CD4-positive, alpha-beta T cell treated with Interleukin-4 for 1 hour (primary cell): ENCODE results near the gene POU6F2.

Experiments
- DNase-seq, 2 donors: peaks; one replicate each; pipeline ENCODE4 v3.0.0-alpha.2; 2020 to 2022

POU6F2 gene

DNA sequence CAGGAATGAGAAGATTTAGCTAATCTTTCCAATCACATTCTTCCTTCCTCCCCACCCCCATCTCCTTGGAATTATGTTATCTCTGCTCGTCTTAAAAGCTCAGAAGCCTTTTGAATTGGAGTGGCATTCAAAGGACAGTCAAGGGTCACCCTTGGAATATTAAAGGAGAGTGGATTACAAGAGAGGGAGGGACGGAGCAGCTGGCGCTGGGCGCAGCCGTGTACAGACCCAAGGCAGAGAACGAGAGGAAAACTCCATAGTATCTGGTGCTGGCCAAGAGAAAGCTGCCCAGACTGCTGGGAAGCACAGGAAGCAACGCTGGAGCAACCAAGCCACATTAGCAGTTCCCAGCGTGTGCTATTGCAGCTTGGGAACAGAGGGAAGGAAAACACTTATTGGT is 95.7 kb downstream of the POU6F2 start:
- DNase-seq, result no peak

DNA sequence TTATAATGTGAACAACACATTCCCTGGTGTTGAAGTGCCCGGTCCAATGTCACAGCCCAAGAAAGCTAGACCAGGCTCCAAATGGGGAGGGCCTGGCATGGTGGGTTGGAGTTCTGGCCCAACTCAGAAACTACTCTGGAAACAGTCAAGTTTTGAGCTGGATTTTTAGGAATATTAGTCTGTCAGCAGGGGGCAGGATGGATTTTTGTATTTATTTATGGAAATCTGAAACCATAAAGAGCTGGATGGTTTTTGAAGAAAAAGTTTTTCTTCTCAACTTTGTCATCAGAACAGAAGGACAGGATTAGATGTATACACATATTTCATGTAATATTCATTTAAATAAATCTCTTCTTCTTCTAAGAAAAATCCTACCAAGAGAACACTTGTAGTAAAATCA is 97.5 kb downstream of the POU6F2 start:
- no peak for DNase-seq

DNA sequence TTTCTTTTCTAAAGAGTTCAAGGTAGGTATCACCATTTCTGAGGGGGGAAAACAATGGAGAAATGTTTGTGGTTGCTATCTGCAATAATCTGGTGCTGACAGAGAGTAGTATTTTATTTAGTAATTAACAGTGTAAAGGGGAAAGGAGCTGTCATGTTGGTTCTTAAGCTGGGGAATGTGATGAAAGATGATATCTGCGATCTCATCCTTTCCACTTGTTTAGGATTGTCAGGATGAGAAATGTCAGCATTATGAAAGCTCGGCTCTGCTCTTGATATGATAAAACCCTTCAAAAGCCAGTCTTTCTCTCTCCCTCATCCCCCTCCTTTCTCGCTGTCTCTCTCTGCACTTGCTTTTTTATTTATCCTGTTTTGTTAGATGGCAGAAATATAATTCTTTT is 106.1 kb downstream of the POU6F2 start:
- no peak for DNase-seq

DNA sequence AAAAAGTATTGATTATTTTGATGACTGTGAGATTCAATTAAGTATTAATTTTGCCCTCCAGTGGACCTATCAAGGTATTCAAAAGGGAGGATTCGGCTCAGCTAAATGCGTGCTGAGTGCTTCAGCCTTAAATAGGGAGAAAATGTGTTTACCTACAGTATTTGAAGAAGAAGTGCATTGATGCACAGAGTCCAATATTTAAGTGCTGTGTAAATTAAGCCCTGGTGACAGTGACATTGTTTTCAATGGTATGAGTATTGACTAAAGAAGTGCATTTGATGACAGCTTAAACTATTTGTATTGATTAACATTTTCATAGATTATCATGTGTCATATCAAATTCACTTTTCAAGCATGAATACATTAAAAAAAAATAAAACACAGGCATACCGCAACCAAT is 106.6 kb downstream of the POU6F2 start:
- DNase-seq, result no peak

DNA sequence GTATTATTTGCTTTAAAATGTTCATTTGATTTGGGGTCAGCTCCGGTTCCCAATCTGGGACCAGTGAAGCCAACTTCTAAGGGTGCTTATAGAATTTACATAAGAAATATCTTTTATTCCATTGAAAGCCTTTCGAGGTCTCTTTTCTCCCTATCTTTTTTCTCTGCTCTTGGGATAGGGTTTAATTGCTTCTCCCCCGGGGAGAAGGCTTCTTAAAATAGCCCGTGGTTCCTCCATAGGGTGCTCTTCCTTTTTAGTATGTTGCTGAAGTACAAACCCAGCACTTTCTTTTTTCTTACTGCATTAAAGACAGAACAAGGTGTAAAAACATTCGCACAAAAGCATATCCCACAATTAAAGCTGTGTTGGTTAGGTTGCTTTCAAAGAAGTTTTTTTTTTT is 107.5 kb downstream of the POU6F2 start:
- no peak for DNase-seq

DNA sequence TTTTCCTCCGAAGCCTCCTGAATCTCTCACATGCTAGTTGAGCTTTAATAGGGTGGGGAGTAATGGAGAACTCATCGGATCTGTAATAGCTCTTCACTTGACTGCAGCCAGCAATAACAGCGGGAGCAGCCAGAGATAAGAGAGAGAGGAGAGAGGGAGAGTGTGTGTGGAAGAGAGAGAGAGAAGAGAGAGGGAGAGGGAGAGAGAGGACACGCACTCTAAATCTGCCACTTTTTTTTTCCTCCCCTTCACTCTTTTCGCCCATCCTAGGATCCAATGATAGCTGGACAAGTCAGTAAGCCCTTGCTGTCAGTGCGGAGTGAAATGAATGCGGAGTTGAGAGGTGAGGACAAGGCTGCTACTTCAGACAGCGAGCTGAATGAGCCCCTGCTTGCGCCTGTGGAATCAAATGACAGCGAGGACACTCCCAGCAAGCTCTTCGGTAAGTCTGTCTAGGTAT is 107.9 kb downstream of the POU6F2 start:
- no peak for DNase-seq

DNA sequence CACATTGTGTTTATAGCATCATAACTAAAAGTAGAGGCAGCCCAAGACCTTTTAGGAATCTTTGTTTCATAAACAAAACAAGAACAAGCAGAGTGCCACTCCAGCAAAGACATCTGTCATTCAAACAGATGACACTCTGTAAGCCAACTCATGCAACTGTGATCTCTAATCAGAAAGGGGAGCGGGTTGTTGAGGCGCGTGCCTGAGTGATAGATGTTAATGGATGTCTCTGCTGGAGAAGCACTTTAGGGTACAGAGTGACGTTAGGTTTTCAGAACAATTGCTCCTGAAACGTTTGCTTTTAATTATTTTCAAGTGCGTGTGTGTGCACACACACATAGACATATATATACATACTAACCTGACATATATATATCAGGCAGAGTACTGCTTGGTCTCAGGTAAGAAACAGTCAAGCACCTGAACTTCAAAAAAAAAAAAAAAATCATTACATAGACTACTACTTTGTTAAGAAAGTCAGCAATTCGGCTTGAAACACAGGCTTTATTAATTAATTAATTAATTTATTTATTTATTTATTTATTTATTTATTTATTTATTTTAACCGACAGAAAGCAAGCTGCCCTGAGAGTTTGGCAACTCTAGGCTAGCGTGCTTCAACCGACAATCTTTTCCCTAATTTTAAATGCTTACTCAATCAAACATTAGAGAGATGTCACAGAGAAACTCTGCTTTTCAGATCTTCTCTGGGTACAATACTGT is 109.1 kb downstream of the POU6F2 start:
- DNase-seq, result no peak

DNA sequence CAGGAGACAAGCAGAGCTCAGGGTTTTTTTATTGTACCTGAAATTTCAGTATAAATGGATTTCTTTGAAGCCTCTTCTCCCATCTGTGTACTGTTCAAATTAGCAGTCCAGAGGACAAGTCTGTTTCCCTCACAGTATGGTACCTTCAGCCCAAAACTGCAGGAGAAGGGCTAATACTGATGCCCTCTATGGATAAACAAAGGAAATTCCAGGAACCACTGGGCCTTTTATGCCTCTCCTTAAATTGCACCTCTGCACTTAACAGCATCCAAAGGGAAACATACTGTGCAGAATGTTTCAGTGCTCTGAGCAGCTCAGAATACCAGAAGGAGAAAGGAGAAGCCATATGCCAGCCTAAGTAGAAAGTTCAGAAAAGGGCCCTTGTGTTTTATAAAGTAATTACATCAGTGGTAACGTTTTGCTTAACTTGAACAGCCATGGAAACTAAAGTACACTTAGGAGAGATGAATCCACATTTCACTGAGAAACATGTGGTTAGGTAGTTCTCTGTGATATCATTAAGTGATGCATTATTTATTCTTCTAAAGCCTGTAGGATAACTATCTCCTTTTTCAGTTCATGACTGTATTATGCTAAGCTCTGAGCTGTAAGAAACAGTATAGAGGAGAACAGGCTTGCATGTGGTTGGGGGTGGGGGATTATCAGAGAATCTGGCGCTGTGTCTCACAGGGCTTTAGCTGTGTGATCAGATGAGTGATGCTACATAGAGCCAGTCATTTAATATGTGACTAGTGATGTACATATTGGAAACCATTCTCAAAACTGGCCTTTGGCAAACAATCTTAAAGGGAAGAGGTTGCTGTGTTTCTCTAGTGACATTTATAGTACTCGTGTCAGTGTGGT is 111.3 kb downstream of the POU6F2 start:
- no peak for DNase-seq

DNA sequence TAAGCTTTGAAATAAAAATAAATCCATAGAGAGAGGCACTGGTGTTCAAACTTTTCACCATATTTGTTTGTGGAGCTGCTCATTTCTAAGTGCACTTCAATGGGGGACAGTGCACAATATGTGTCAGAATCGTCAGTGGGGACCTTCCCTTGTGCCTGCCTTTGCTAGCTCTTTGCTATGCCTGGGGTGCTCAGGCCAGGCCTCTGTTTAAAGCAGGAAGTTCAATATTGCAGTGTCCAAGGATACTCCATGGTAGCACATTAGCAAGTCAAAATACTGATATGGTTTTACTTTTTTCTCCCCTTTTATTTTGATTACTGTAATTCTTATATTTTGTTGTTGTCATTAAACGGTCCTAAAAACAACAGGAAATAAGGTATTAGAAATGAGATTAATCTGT is 113.4 kb downstream of the POU6F2 start:
- no peak for DNase-seq

DNA sequence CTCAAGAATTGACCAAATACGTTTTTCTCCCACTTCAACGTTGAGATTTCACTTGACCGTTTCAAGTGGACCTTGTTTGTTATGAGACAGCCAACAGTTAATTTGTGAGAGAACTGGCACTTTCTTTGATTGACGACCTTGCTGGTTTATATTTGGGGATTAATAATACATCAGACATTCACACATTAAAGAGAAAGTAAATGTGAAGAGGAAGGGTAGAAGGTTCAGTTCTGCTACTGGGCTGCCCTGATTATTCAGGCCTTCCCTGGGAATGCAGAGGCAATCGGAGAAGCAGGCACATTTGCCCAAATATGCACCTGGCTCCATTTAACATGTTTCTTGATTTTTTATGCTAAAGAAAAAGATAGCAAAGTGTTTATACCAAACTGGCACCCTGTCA is 114.1 kb downstream of the POU6F2 start:
- no peak for DNase-seq

DNA sequence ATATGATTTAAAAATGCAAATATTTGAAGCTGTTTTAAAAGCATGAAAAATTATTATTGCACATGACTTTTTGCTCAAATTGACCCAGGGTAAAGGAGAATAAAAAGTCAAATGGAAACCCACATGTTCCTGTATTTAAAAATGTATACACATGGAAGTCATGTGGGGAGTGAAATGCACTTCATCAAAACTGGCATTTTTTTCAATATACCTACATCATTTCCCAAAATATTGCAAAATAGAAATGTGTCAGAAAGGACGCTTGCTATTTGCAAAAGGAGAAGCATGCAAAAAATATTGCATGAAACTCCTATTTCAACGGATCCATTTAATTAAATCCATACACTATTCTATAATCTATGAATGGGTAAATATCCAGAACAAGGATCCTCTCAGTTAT is 117.0 kb downstream of the POU6F2 start:
- DNase-seq, result no peak

DNA sequence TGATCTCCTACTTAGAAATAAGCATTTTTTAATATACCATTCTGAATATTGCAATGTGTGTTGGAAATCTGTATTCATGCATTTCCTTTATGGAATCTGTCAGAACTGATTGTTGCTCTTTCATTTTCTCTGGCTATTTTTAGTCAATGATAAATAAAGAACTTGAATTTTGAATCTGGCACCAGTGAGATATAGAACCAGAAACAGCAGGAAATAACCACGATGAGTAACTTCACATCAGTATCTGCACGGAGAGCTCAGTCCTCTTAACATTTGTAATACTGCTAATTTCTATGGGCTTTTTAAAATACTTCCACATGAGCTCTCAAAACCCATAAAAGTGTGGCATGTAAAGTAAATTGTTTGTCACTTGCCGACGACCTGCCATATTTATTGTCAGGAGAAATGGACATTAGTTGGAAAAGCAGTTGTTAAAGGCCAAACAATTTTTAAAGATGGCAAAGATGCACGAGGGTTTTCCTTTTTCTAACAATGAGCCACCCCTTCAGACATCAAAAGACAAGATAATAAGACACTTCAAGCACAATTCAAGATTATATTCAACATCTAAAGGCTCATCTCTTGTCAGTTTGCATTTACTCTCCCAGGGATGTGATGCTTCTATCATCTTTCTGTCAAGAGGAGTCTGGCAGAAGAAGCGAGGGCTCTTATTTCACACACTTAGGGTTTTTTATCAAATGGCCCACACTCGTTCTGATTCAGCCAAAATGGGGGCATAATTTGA is 118.3 kb downstream of the POU6F2 start:
- no peak for DNase-seq

DNA sequence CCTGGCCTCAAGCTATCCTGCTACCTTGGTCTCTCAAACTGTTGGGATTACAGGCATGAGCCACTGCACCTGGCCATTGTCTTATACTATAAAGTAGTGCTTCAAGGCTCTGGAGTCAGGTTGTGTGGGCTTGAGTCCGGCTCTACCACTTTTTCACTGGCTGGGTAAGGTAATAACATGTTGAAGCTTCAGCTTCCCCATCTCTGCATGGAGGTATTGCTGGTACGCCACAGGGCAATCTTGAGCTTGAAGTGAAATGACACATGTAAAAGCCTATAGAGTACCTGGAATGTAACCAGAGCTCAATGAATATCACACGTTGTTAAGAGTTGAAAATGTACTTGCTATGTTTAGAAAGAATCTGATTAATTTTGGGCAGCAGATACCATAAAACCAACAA is 120.8 kb downstream of the POU6F2 start:
- no peak for DNase-seq

DNA sequence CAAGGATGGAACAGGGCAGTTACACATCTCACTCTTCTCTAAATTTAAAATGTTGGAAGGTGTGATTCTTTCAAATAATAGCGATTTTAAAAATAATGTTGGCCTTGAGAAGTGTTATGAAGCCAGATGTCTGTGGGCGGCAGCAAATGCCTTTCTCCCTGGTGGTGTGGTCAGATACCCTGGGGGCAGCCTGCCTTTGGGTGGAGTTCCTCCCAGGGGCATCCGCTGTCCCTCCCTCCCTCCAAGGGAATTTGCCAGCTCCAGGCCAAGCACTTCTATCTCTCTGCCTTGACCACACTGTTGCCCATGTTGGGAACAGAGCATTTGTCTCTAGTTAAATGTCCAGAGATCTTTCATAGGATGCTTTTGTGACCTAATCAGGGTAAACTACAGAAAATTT is 121.4 kb downstream of the POU6F2 start:
- no peak for DNase-seq

DNA sequence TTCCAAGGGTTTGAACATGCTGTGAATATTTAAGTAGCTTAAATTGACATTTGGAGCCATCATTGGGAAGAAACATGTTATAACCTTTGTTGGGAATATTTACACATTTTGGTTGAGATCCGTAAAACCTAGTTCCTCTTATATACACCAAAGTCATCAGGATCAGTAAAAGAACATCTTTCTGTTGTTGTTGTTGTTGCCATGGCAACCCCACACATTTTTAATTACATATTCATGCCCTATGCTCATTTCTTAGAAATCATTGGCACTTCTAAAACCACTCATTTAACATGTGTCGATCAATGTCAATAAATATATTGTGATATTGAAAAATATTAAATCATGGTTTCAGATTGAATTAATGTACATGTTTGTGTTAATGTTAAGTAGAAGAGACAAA is 122.6 kb downstream of the POU6F2 start:
- no peak for DNase-seq

DNA sequence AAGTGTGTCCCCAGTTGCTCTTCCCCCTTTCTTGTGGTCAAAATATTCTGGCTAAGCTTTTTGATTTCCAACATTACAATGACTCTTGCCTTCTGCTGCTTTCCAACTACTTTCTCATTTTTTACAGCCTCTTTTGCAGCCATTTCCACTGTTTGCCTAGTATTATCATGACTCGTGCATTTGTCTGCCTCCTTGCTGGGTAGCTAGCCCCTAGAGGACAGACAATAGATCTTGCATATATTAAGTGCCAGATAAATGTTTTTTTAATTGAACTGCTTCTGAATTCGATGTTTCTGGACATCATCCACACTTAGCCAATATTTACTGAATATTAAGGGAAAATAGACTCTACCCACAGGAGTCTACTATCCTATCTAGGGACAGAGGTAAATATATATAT is 124.5 kb downstream of the POU6F2 start:
- no peak for DNase-seq

DNA sequence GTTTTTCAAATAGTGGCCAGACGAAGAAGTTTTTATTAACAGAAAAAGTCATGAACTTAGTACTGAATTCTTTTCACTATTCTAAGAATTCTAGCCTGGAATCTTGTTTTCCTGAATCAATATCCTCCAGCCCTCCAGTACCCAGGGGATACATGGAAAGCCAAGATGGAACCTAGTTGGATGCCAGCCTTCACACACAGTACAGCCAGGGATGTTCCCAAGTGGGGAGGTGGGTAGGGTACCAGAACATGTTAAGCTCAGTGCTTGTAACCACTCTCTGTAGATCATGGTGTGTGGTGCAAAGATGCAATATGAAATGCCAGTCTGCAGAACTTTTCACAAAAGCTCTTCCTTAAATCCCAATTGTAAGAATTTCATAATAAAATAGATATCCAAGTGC is 128.0 kb downstream of the POU6F2 start:
- no peak for DNase-seq

DNA sequence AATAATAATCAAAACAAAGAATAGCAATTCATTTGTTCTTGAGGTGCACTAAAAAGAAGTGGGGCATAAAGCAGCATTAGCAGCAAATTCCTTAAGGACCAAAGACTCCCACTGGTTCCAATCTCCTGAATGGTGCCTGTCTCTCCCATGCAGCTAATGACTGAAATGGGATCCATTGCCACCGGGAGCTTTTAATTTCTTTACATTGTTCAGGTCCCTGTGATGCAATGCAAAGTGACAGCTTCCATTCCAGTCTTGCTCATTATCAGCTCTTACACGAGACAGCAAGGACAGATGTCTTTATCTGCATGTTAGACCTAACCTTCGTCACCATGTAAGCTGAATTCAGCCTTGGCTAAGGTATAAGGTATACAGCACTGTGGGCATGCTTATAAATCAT is 148.1 kb downstream of the POU6F2 start:
- DNase-seq, result no peak

DNA sequence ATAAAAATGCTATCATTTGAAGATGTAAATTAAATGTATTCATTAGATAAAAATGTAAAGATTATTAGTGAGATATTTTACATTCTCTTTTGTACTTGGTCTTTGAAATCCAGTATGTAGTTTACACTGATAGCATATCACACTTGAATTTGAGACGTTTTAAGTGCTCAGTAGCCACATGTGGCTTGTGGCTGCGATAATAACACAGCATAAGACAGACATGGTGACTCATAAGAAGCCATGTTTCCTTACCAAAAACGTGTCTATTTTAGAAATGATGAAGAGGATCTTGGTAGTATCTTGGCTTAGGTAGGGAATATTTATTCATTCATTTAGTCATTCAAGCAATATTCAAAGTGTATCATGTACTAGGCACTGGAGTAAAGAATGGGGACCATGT is 149.3 kb downstream of the POU6F2 start:
- no peak for DNase-seq

DNA sequence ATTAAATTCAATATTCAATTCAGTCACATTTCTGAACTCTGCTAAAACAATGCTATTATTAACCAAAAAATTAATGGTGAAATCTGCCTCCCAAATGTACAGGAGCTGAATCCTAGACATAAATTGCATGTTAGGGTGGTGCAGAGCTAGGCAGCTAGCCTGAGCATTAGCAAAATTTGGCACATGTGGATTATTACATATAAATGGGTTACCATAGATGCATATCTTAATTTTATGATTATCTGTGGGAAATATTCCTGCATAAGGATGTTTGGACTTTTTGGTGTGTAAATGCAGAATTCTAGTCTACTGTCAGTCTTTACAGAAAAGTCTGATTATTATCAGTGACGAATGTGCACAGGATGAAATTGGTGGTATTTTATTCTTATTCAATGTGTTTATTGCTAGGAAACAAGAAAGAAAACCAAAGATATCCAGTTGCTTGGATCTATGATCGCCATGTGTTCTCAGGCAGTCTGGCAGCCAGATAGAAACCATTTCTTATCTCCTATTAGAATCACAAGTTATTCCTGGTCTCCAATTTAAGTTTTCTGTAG is 150.7 kb downstream of the POU6F2 start:
- DNase-seq, result no peak

DNA sequence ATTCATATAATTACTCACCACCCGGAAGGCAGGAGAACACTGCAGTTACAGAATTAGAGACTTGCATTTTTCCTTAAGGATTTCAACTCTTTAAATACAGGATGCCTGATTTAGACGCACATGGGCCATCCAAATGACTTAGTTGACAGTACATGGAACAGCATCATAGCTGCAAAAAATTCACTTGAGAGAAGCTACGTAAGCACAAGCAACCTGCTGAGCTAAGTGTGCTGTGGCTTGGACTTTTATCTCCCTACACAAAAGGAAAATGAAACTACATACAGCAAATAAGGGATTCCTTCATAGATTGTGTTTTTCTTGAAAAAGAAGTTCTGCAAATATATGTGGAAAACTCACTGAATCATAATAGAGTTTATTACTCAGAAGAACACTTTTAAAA is 152.6 kb downstream of the POU6F2 start:
- DNase-seq, result no peak

DNA sequence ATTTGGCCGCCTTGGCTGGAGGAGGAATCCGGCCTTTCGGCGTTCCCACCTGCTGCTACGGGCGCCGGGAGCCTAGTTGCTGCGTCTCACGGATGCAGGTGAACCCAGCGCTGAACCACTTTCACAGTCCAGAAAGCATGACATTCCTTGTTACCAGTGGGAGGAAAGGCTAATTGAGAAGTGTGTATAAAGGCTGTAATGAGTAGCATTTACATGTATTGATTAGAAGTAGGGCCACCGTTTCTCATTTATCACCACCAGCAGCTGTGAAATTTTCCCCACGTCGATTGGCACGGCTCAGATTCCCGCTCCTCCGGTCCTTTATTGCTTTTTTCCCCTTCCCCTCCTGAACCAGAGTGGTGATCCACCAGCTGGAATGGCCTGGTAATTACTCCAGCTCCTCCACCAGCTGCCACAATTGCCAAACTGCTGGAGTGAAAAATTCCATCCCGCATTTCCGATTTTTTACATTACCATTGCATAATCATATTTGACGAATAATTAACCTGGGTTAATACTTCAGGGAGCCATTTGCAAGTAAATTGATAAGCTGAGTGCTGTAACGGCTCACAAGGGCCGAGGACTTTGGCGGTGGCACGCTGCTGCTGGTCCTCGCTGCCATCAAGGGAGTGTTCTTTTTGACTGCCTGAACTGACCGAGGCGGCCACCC is 153.3 kb downstream of the POU6F2 start:
- no peak for DNase-seq

DNA sequence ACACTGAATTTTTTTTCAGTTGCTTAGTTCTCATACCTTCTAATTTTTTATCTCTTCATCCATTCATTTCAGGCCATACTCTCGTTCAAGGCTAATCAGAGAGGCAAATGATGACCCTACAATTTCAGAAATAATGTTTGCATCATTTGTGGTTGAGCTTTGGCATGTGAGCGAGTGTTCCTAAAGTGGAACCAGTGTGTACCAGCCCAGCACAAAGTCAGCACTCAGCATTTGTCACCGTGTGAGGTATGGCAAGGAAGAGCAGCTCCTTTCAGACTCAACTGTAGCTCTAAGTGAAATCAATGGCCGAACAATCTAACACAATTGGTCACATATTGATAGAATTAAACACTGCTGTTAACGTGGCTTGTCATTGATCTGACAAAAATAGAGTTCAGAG is 154.6 kb downstream of the POU6F2 start:
- no peak for DNase-seq
